ENCODE measurements around the gene DNAH7.
"Not testable (repeated sequence)": the region's sequence is repeated elsewhere in the genome, so short reads cannot be mapped to it uniquely, and the experiment has no call there.

DNAH7 gene

GRCh38 chr2:195733831-195734230, 334.8 kb downstream of the DNAH7 start:
- no peak for FAIRE-seq
- DNase-seq (ENCODE audit: low spot score): no peak

GRCh38 chr2:195732574-195732973, 336.1 kb downstream of the DNAH7 start:
- DNase-seq (ENCODE audit: low spot score) (no peak), FAIRE-seq (no peak)

GRCh38 chr2:195730912-195731311, 337.7 kb downstream of the DNAH7 start:
- FAIRE-seq: no peak
- DNase-seq (ENCODE audit: low spot score): no peak

- FAIRE-seq: no peak
- no peak for DNase-seq (ENCODE audit: low spot score)
Observed at GRCh38 chr2:195727106-195727505, 341.5 kb downstream of the DNAH7 start.

- DNase-seq (ENCODE audit: low spot score): no peak
- FAIRE-seq: no peak
Observed at GRCh38 chr2:195722075-195722474, 346.6 kb downstream of the DNAH7 start.

- no peak for FAIRE-seq
- no peak for DNase-seq (ENCODE audit: low spot score)
Observed at GRCh38 chr2:195721042-195721441, 347.6 kb downstream of the DNAH7 start.

GRCh38 chr2:195716466-195716865, 352.2 kb downstream of the DNAH7 start:
- no peak for FAIRE-seq
- DNase-seq (ENCODE audit: low spot score): no peak

GRCh38 chr2:195711478-195711877, 357.2 kb downstream of the DNAH7 start:
- FAIRE-seq (peak; percentile 97), DNase-seq (ENCODE audit: low spot score) (peak; percentile 19)

GRCh38 chr2:195709901-195710806, 358.5 kb downstream of the DNAH7 start:
- peak; percentile 83 for FAIRE-seq
- no peak for DNase-seq (ENCODE audit: low spot score)

- FAIRE-seq: peak; percentile 95
- peak; percentile 61 for DNase-seq (ENCODE audit: low spot score)
Observed at GRCh38 chr2:195706161-195706900, 362.3 kb downstream of the DNAH7 start.

- FAIRE-seq: no peak
- DNase-seq (ENCODE audit: low spot score): no peak
Observed at GRCh38 chr2:195700480-195700879, 368.2 kb downstream of the DNAH7 start.

GRCh38 chr2:195697681-195698220, 370.9 kb downstream of the DNAH7 start:
- no peak for FAIRE-seq
- DNase-seq (ENCODE audit: low spot score): no peak

- FAIRE-seq (no peak), DNase-seq (ENCODE audit: low spot score) (no peak)
Observed at GRCh38 chr2:195696012-195696411, 372.6 kb downstream of the DNAH7 start.

- peak; percentile 42 for DNase-seq (ENCODE audit: low spot score)
- no peak for FAIRE-seq
Observed at GRCh38 chr2:195695002-195695631, 373.5 kb downstream of the DNAH7 start.

- FAIRE-seq: no peak
Observed at GRCh38 chr2:195694553-195694952, 374.1 kb downstream of the DNAH7 start.

GRCh38 chr2:195692531-195692930, 376.1 kb downstream of the DNAH7 start:
- not testable (repeated sequence) for FAIRE-seq; DNase-seq (ENCODE audit: low spot score)

More at GRCh38 chr2:195694553-195694952, 374.1 kb downstream of the DNAH7 start:
- no peak for DNase-seq (ENCODE audit: low spot score)

All from RCC 7860 (cell line).